K562 (cell line): Measurements from ENCODE around the gene GPM6B. TPM values are rescaled to one million over a fixed set of nuclear protein-coding genes. Genes with fewer than 3 reads are reported as not detected.

Experiments
- ATAC-seq: fragments of 200-7000 bp; cut with Tn5 transposase; 3 replicates; pipeline ENCODE4 v1.9.1; 2020; ENCODE audit warnings: moderate library complexity
- BruUV-seq: library from RNA; stranded (reverse); fragments of 400-500 nt; replicated peaks from 2 replicates; lab custom pipeline; 2021; lab: Mats Ljungman, UMichigan
- CTCF ChIA-PET: fragments of 300-600 bp; formaldehyde crosslinking; extraction: SDS; loops from one replicate; lab custom pipeline; 2021; ENCODE audit warnings: low intra/inter-chr PET ratio; lab: Yijun Ruan, JAX
- POLR2A ChIA-PET: fragments of 300-600, 350-650 bp; sonication (Branson Sonifier 250); formaldehyde crosslinking; extraction: SDS; loops from one replicate; lab custom pipeline; 2021; ENCODE audit warnings: antibody characterized with exemption, inconsistent platforms; lab: Yijun Ruan, JAX
- DNase-seq, 4 experiments: peaks; one replicate each; pipeline versions ENCODE4 v3.0.0 to v3.0.0-alpha.2; 2011 to 2018; ENCODE audit warnings: low spot score in 3 of 4, mixed read lengths in 3 of 4; ENCODE audit errors: extremely low read depth in 1 of 4
- FAIRE-seq: peaks from 2 replicates; lab custom pipeline; 2011; peaks lifted over from hg19 to GRCh38; lab: Jason Lieb, UNC
- H2AFZ ChIP-seq: 2 replicates; pipeline ENCODE4 v1.6.0; 2011; ENCODE audit warnings: low read depth, low read length, control low read depth, inconsistent platforms
- H3K27ac ChIP-seq: fragments of 200-600 bp; 3 replicates; pipeline ENCODE4 v1.8.0; 2011; ENCODE audit warnings: low read depth, mild to moderate bottlenecking, control low read depth, inconsistent platforms, low read length, moderate library complexity, mixed read lengths; ENCODE audit errors: extremely low read depth
- H3K27me3 ChIP-seq, 2 experiments: fragments of 300-600 bp in 1 of 2; 2 replicates in 1 of 2; 3 replicates in 1 of 2; pipeline versions ENCODE4 v1.6.0 to v1.8.0; 2011; ENCODE audit warnings: inconsistent platforms in 2 of 2, low read length in 2 of 2, mild to moderate bottlenecking in 1 of 2, mixed read lengths in 1 of 2, moderate library complexity in 1 of 2; ENCODE audit not compliant: control insufficient read depth in 2 of 2, insufficient read depth in 2 of 2
- H3K36me3 ChIP-seq: fragments of 300-600 bp; 3 replicates; pipeline ENCODE4 v1.8.0; 2011; ENCODE audit warnings: mild to moderate bottlenecking, low read length, inconsistent platforms; ENCODE audit not compliant: control insufficient read depth, insufficient read depth
- H3K4me1 ChIP-seq, 2 experiments: fragments of 200-600 bp in 1 of 2; replicated peaks in 1 of 2; 2 replicates in 1 of 2; 3 replicates in 1 of 2; pipeline versions ENCODE4 v1.5.1 to v1.8.0; 2011; ENCODE audit warnings: inconsistent platforms in 2 of 2, low read length in 2 of 2, mild to moderate bottlenecking in 1 of 2, mixed read lengths in 1 of 2, moderate library complexity in 1 of 2; ENCODE audit not compliant: control insufficient read depth in 2 of 2, insufficient read depth in 2 of 2
- H3K4me2 ChIP-seq: 2 replicates; pipeline ENCODE4 v1.6.1; 2011; ENCODE audit warnings: low read length, control low read depth, inconsistent platforms, mixed read lengths; ENCODE audit not compliant: insufficient read depth
- H3K4me3 ChIP-seq: fragments of 200-600 bp; sonication (generic), shearing (Covaris generic); 2 replicates; pipeline ENCODE4 v1.5.1; 2016; ENCODE audit warnings: control low read depth, inconsistent platforms
- H3K79me2 ChIP-seq: fragments of 200-600 bp; 3 replicates; pipeline ENCODE4 v1.8.0; 2011; ENCODE audit warnings: low read length, inconsistent platforms; ENCODE audit not compliant: control insufficient read depth, insufficient read depth
- H3K9ac ChIP-seq, 2 experiments: 2 replicates each; pipeline versions ENCODE4 v1.6.0 to v1.6.1; 2011; ENCODE audit warnings: low read depth in 2 of 2, low read length in 2 of 2, control low read depth in 1 of 2, inconsistent platforms in 1 of 2, mild to moderate bottlenecking in 1 of 2, mixed read lengths in 1 of 2; ENCODE audit not compliant: insufficient read depth in 1 of 2
- H3K9me1 ChIP-seq: one replicate; pipeline ENCODE4 v1.6.0; 2011; ENCODE audit warnings: inconsistent platforms, mild to moderate bottlenecking, low read length, moderate library complexity; ENCODE audit not compliant: control insufficient read depth, insufficient read depth
- H3K9me3 ChIP-seq: replicated peaks from 2 replicates; pipeline ENCODE4 v1.5.1; 2011; ENCODE audit warnings: low read depth, low read length, inconsistent platforms; ENCODE audit not compliant: control insufficient read depth, insufficient read depth
- H4K20me1 ChIP-seq: replicated peaks from 2 replicates; pipeline ENCODE4 v1.6.1; 2011; ENCODE audit warnings: low read length, inconsistent platforms, mixed read lengths; ENCODE audit not compliant: control insufficient read depth, insufficient read depth
- FIP1L1 ChIP-seq: fragments of 200-400 bp; formaldehyde crosslinking; IDR thresholded peaks from 2 replicates; pipeline ENCODE4 v1.6.1; 2018; ENCODE audit warnings: mild to moderate bottlenecking, low read depth, low read length; ENCODE audit not compliant: poor library complexity, severe bottlenecking
- HINFP ChIP-seq: fragments of 450-650 bp; conservative IDR thresholded peaks from 2 replicates; pipeline ENCODE4 v1.6.1; 2016; ENCODE audit warnings: missing genetic modification characterization, low read depth, mild to moderate bottlenecking, control low read depth, missing compliant biosample characterization
- SMARCC2 ChIP-seq: fragments of 450-650 bp; IDR thresholded peaks from 2 replicates; pipeline ENCODE4 v1.6.1; 2017; ENCODE audit warnings: antibody characterized with exemption, moderate library complexity, mild to moderate bottlenecking, low read depth
- TCF3 ChIP-seq: sonication (generic); formaldehyde crosslinking; IDR thresholded peaks from 2 replicates; pipeline ENCODE4 v1.4.0; 2020; ENCODE audit warnings: mild to moderate bottlenecking, missing genetic modification reagents
- WGBS: fragments of 100-300 bp; shearing (Covaris generic); methylation state at CpG from one replicate; pipeline ENCODE4 v1.1.6; 2016; ENCODE audit warnings: low coverage, mixed read lengths; ENCODE audit not compliant: insufficient coverage; ENCODE audit errors: missing lambda C conversion rate; 5-methylcytosine and 5-hydroxymethylcytosine counted together
- in situ Hi-C: fragments of 300-500 bp; cut with MboI; formaldehyde crosslinking; loops from 4 replicates; pipeline ENCODE4 v1.15.0; 2018; ENCODE audit warnings: inconsistent platforms, mixed read lengths
- intact Hi-C: fragments of 100-400 bp; cut with micrococcal nuclease; formaldehyde crosslinking; loops from 2 replicates; pipeline ENCODE4 v1.14.2; 2022
- polyA plus RNA-seq, 8 experiments: library from polyadenylated mRNA; depleted of rRNA in 4 of 8; stranded (reverse) in 5 of 8; unstranded in 3 of 8; fragments of >200 nt; fragmentation: Nextera tagmentation in 2 of 8; fragmentation: Illumina TruSeq in 1 of 8; extraction: Ambion mirVana in 2 of 8; extraction: Trizol in 1 of 8; gene quantifications; 2 replicates each; pipeline versions ENCODE4 v1.2.1 to v1.2.3, GENCODE V29; 2011 to 2014; ENCODE audit warnings: inconsistent platforms in 1 of 8, missing spikeins in 1 of 8
- total RNA-seq, 7 experiments: library from RNA; depleted of rRNA in 6 of 7; stranded (reverse); fragments of >200 nt in 6 of 7; fragmentation: Illumina TruSeq in 2 of 7; extraction: Trizol in 2 of 7; gene quantifications; 2 replicates each; pipeline versions ENCODE4 v1.2.1 to v1.2.3, GENCODE V29; 2011 to 2021; ENCODE audit warnings: low replicate concordance in 1 of 7

Gene GPM6B
- total and polyA plus RNA-seq, 9 of the 15 experiments (the other 6 are each of a cell fraction or from before 2014, with no cell fraction given), result 0.14 to 0.32 TPM; not detected in 7

- Histone ChIP-seq H3K9me1 (no peaks in the 10 kb centered on the region), H3K4me2 (no peak overlapping the region), H3K4me3 (no peak overlapping the region), H4K20me1 (no peaks in the 10 kb centered on the region), H3K79me2 (no peaks in the 10 kb centered on the region)
- 88% methylated on average over 5 of the region's 8 CpGs for WGBS
- no peak for TF ChIP-seq HINFP (tag)
- TF ChIP-seq, all 486 proteins: peak for 0
- Histone ChIP-seq H3K9me3 (no peaks in the 10 kb centered on the region), H3K4me1 (no peaks in the 10 kb centered on the region), H3K27me3 (no peaks in the 10 kb centered on the region), H3K36me3 (peaks cover 84% of the 10 kb centered on the region; the same call in 2 of the 3 replicates), H3K27ac (no peak overlapping the region), H2AFZ (no peak overlapping the region), H3K9ac (no peak overlapping the region)
- no TSS peak for BruUV-seq
- intact Hi-C loops (no loop called here), in situ Hi-C loops (loop anchor here (10.0 kb wide), 1 partner anchor 271 kb away; no protein-coding TSS in a partner anchor)
- DNase-seq (no peak), ATAC-seq (no peak), FAIRE-seq (no peak)
- ChIA-PET CTCF (no interaction called here), POLR2A (interaction anchor here (0.8 kb wide), 1 partner anchor 13 kb away, joined by 3 read pairs; no protein-coding TSS in a partner anchor)
These were observed 53.4 kb downstream of the GPM6B start for GRCh38 chrX:13763489-13763888.

GRCh38 chrX:13761606-13762414 is 55.1 kb downstream of the GPM6B start:
- no peak overlapping the region for H3K4me3 ChIP-seq
- no peak overlapping the region for H2AFZ ChIP-seq
- no peaks in the 10 kb centered on the region for H3K9me1 ChIP-seq
- ChIA-PET CTCF (no interaction called here), POLR2A (no interaction called here)
- peaks cover 86% of the 10 kb centered on the region for H3K36me3 ChIP-seq
- ATAC-seq (no peak), FAIRE-seq (peak; percentile 29), DNase-seq (peak in 2 of 4 experiments; percentile 8 to 13)
- 54% methylated on average over 6 of the region's 7 CpGs for WGBS
- no peak overlapping the region for H3K27ac ChIP-seq
- H3K27me3 ChIP-seq, result no peaks in the 10 kb centered on the region
- BruUV-seq, result no TSS peak
- in situ Hi-C loops (loop anchor here (10.0 kb wide), 1 partner anchor 273 kb away; no protein-coding TSS in a partner anchor), intact Hi-C loops (no loop called here)
- no peaks in the 10 kb centered on the region for H3K4me1 ChIP-seq
- H3K79me2 ChIP-seq, result no peaks in the 10 kb centered on the region
- no peak overlapping the region for H3K4me2 ChIP-seq
- no peaks in the 10 kb centered on the region for H3K9me3 ChIP-seq
- TF ChIP-seq FIP1L1 (no peak), SMARCC2 (no peak), TCF3 (peak; percentile 27; the same call in 1 of the 2 replicates)
- H4K20me1 ChIP-seq, result no peaks in the 10 kb centered on the region
- no peak overlapping the region for H3K9ac ChIP-seq
